ENCODE results near the gene ADAMTS2.

The ADAMTS2 gene

DNA sequence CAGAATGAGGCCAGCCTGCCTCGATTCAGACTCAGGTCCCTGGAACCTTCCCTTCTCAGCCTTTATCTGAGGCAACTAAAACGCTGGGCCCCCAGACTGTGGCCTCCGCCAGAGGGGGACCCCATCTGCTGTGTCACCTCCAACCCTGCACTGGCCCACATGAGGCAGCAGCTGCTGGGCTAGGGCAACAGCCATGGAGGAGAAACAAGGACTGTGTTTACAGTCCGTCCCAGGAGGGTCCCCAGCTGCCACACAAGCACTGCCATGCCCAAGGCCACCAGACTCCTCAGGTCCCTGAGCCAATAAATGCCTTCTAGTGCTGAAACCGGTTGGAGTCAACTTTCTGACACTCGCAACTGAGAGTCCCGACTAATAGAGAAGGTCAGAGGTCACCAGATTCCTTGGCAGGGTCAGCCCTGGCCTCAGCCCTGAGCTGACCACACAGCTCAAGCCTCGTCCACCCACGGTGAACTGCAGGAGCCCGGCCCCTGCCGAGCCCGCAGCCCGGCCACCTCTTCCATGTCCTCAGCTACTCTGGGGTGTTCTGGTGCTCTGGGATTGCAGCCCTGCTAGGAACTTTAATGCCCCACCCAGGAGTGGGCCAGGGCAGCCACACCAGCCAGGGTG, 208.1 kb downstream of the ADAMTS2 start:
- H3K27me3 ChIP-seq (ENCODE audit: control insufficient read depth in 2 of 2, insufficient read depth in 2 of 2, low read length in 2 of 2) = no peaks in the 10 kb centered on the region
- no peaks in the 10 kb centered on the region for H3K36me3 ChIP-seq (ENCODE audit: control insufficient read depth in 2 of 2, insufficient read depth in 2 of 2, low read length in 2 of 2)
- no peaks in the 10 kb centered on the region for H3K9me3 ChIP-seq (ENCODE audit: control insufficient read depth in 2 of 2, low read length in 2 of 2)
- H3K27ac ChIP-seq (ENCODE audit: low read depth in 2 of 2, low read length in 2 of 2) = no peak overlapping the region
- no peak overlapping the region for H3K9ac ChIP-seq (ENCODE audit: low read depth in 1 of 2, low read length in 2 of 2)
- H3K4me1 ChIP-seq (ENCODE audit: control insufficient read depth in 2 of 2, insufficient read depth in 2 of 2, low read length in 2 of 2) = no peaks in the 10 kb centered on the region
- no peak overlapping the region for H3K4me3 ChIP-seq (ENCODE audit: low read length in 2 of 2)

- no peak overlapping the region for H3K4me3 ChIP-seq (ENCODE audit: low read length in 2 of 2)
- H3K9ac ChIP-seq (ENCODE audit: low read depth in 1 of 2, low read length in 2 of 2) = no peak overlapping the region
- no peak overlapping the region for H3K27ac ChIP-seq (ENCODE audit: low read depth in 2 of 2, low read length in 2 of 2)
- no peaks in the 10 kb centered on the region for H3K27me3 ChIP-seq (ENCODE audit: control insufficient read depth in 2 of 2, insufficient read depth in 2 of 2, low read length in 2 of 2)
- no peaks in the 10 kb centered on the region for H3K4me1 ChIP-seq (ENCODE audit: control insufficient read depth in 2 of 2, insufficient read depth in 2 of 2, low read length in 2 of 2)
- H3K9me3 ChIP-seq (ENCODE audit: control insufficient read depth in 2 of 2, low read length in 2 of 2) = no peaks in the 10 kb centered on the region
- H3K36me3 ChIP-seq (ENCODE audit: control insufficient read depth in 2 of 2, insufficient read depth in 2 of 2, low read length in 2 of 2) = no peaks in the 10 kb centered on the region
Observed at GRCh38 chr5:179135441-179136215, 209.6 kb downstream of the ADAMTS2 start.

- H3K4me1 ChIP-seq (ENCODE audit: control insufficient read depth in 2 of 2, insufficient read depth in 2 of 2, low read length in 2 of 2) = no peaks in the 10 kb centered on the region
- H3K4me3 ChIP-seq (ENCODE audit: low read length in 2 of 2) = no peak overlapping the region
- H3K27me3 ChIP-seq (ENCODE audit: control insufficient read depth in 2 of 2, insufficient read depth in 2 of 2, low read length in 2 of 2) = no peaks in the 10 kb centered on the region
- no peaks in the 10 kb centered on the region for H3K9me3 ChIP-seq (ENCODE audit: control insufficient read depth in 2 of 2, low read length in 2 of 2)
- H3K27ac ChIP-seq (ENCODE audit: low read depth in 2 of 2, low read length in 2 of 2) = no peak overlapping the region
- H3K36me3 ChIP-seq (ENCODE audit: control insufficient read depth in 2 of 2, insufficient read depth in 2 of 2, low read length in 2 of 2) = no peaks in the 10 kb centered on the region
- no peak overlapping the region for H3K9ac ChIP-seq (ENCODE audit: low read depth in 1 of 2, low read length in 2 of 2)
Observed at GRCh38 chr5:179135006-179135405, 210.3 kb downstream of the ADAMTS2 start.

- Histone ChIP-seq H3K27me3 (ENCODE audit: control insufficient read depth in 2 of 2, insufficient read depth in 2 of 2, low read length in 2 of 2) (no peaks in the 10 kb centered on the region), H3K9ac (ENCODE audit: low read depth in 1 of 2, low read length in 2 of 2) (no peak overlapping the region), H3K4me1 (ENCODE audit: control insufficient read depth in 2 of 2, insufficient read depth in 2 of 2, low read length in 2 of 2) (no peaks in the 10 kb centered on the region), H3K4me3 (ENCODE audit: low read length in 2 of 2) (no peak overlapping the region), H3K27ac (ENCODE audit: low read depth in 2 of 2, low read length in 2 of 2) (no peak overlapping the region), H3K9me3 (ENCODE audit: control insufficient read depth in 2 of 2, low read length in 2 of 2) (no peaks in the 10 kb centered on the region), H3K36me3 (ENCODE audit: control insufficient read depth in 2 of 2, insufficient read depth in 2 of 2, low read length in 2 of 2) (no peaks in the 10 kb centered on the region)
Observed at GRCh38 chr5:179134511-179134910, 210.8 kb downstream of the ADAMTS2 start.

DNA sequence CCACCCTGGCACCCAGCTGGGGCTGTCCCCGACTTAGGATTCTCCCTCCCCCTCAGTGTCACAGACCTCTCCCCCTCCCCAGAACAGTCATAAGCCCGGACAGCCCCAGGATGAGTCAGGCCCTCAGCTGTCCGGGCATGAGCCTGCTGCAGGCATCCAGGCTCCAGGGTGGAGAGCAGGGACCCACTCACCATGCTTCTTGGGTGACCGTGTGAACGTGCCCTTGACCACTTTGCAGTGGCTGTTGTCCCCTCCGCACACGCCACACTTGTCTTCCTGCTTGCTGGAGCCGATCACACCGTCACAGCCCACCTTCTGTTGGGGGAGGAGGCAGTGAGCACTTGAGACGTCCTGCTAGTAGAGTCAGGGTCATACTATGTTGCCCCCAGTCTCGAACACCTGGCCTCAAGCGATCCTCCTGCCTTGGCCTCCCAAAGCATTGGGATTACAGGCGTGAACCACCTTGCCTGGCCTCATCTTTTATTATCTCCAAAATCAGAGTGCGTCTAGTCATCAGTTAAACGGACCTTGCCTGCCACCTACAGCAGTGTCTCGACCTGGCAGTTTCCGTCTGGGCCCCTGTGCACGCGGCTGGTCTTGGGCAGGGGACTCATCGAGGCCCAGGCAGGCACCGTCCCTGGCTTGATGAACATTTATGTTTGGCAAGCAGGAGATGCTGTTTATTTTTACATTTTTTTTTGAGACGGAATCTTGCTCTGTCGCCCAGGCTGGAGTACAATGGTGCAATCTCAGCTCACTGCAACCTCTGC, 212.5 kb downstream of the ADAMTS2 start:
- Histone ChIP-seq H3K4me3 (ENCODE audit: low read length in 2 of 2) (no peak overlapping the region), H3K9ac (ENCODE audit: low read depth in 1 of 2, low read length in 2 of 2) (no peak overlapping the region), H3K4me1 (ENCODE audit: control insufficient read depth in 2 of 2, insufficient read depth in 2 of 2, low read length in 2 of 2) (no peaks in the 10 kb centered on the region), H3K36me3 (ENCODE audit: control insufficient read depth in 2 of 2, insufficient read depth in 2 of 2, low read length in 2 of 2) (no peaks in the 10 kb centered on the region), H3K27me3 (ENCODE audit: control insufficient read depth in 2 of 2, insufficient read depth in 2 of 2, low read length in 2 of 2) (no peaks in the 10 kb centered on the region), H3K27ac (ENCODE audit: low read depth in 2 of 2, low read length in 2 of 2) (no peak overlapping the region), H3K9me3 (ENCODE audit: control insufficient read depth in 2 of 2, low read length in 2 of 2) (peaks cover 0 to 3% of the 10 kb centered on the region in 2 donors)

DNA sequence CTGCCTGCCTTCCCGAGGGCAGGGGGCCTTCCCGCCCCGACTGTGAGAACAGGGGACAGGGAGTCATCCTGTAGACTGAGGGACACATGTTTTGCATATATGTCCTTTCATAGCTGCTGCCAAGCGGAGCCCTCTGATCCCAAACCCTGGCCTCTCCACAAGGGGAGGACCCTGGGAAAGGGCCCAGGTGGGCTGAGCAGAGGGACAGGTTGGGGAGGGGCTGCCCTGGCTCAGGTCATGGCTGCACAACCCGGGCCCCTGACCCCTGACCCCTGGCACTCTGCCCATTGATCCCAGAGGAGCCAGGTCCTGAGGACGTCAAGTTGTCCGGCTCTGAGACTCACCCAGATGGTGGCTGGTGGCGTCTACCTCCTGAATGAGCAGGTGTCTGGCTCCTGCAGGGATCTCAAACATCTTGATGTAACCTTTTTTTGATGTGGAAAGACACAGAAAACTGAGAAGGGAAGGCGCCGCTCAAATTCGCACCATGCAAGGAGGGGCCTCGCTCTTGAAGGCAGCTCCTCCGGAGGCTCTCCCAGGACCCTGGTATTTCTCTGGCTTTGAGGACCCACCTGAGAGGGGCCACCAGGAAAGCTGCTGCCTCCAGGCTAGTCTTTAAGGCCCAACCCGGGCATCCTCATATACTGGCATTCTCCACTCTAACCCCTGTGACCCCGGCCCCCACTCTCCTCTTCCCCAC, 213.2 kb downstream of the ADAMTS2 start:
- H3K9me3 ChIP-seq (ENCODE audit: control insufficient read depth in 2 of 2, low read length in 2 of 2) = peaks cover 0 to 3% of the 10 kb centered on the region in 2 donors
- H3K9ac ChIP-seq (ENCODE audit: low read depth in 1 of 2, low read length in 2 of 2) = no peak overlapping the region
- H3K27me3 ChIP-seq (ENCODE audit: control insufficient read depth in 2 of 2, insufficient read depth in 2 of 2, low read length in 2 of 2) = no peaks in the 10 kb centered on the region
- H3K4me3 ChIP-seq (ENCODE audit: low read length in 2 of 2) = no peak overlapping the region
- no peak overlapping the region for H3K27ac ChIP-seq (ENCODE audit: low read depth in 2 of 2, low read length in 2 of 2)
- no peaks in the 10 kb centered on the region for H3K4me1 ChIP-seq (ENCODE audit: control insufficient read depth in 2 of 2, insufficient read depth in 2 of 2, low read length in 2 of 2)
- no peaks in the 10 kb centered on the region for H3K36me3 ChIP-seq (ENCODE audit: control insufficient read depth in 2 of 2, insufficient read depth in 2 of 2, low read length in 2 of 2)

GRCh38 chr5:179131321-179131835, 213.9 kb downstream of the ADAMTS2 start:
- no peaks in the 10 kb centered on the region for H3K36me3 ChIP-seq (ENCODE audit: control insufficient read depth in 2 of 2, insufficient read depth in 2 of 2, low read length in 2 of 2)
- H3K27ac ChIP-seq (ENCODE audit: low read depth in 2 of 2, low read length in 2 of 2) = no peak overlapping the region
- peaks cover 0 to 3% of the 10 kb centered on the region in 2 donors for H3K9me3 ChIP-seq (ENCODE audit: control insufficient read depth in 2 of 2, low read length in 2 of 2)
- no peak overlapping the region for H3K9ac ChIP-seq (ENCODE audit: low read depth in 1 of 2, low read length in 2 of 2)
- H3K4me1 ChIP-seq (ENCODE audit: control insufficient read depth in 2 of 2, insufficient read depth in 2 of 2, low read length in 2 of 2) = no peaks in the 10 kb centered on the region
- H3K27me3 ChIP-seq (ENCODE audit: control insufficient read depth in 2 of 2, insufficient read depth in 2 of 2, low read length in 2 of 2) = no peaks in the 10 kb centered on the region
- H3K4me3 ChIP-seq (ENCODE audit: low read length in 2 of 2) = no peak overlapping the region

DNA sequence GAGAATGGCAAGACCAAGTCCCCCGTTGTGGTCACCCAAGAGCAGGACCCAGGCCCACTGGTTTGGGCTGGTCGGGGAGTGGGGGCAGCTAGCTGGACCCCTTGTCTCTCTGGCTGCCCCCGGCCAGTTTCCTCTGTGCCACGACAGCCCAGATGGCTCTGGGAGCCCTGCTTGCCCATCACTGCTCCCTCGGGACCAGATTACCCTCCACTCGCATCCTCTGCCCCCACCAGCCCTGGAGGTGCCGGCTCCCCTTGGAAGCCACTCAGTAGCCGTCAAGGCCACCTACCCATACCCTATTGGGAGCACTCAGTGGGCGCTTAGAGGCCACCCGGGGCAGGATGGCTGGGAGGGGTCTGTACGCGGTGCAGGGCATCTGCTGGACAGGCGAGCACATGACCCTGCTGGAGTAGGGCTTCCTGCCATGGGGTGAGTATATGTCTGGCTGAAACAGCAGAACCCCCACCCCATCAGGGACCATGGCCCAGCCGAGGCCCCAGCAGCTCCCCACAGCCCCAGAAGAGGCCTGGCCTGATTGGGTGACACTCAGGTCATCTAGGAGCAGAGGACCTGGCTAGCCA, 215.1 kb downstream of the ADAMTS2 start:
- Histone ChIP-seq H3K4me1 (ENCODE audit: control insufficient read depth in 2 of 2, insufficient read depth in 2 of 2, low read length in 2 of 2) (no peaks in the 10 kb centered on the region), H3K27me3 (ENCODE audit: control insufficient read depth in 2 of 2, insufficient read depth in 2 of 2, low read length in 2 of 2) (no peaks in the 10 kb centered on the region), H3K4me3 (ENCODE audit: low read length in 2 of 2) (no peak overlapping the region), H3K27ac (ENCODE audit: low read depth in 2 of 2, low read length in 2 of 2) (no peak overlapping the region), H3K9me3 (ENCODE audit: control insufficient read depth in 2 of 2, low read length in 2 of 2) (peaks cover 0 to 3% of the 10 kb centered on the region in 2 donors), H3K9ac (ENCODE audit: low read depth in 1 of 2, low read length in 2 of 2) (no peak overlapping the region), H3K36me3 (ENCODE audit: control insufficient read depth in 2 of 2, insufficient read depth in 2 of 2, low read length in 2 of 2) (no peaks in the 10 kb centered on the region)

- no peaks in the 10 kb centered on the region for H3K4me1 ChIP-seq (ENCODE audit: control insufficient read depth in 2 of 2, insufficient read depth in 2 of 2, low read length in 2 of 2)
- no peak overlapping the region for H3K9ac ChIP-seq (ENCODE audit: low read depth in 1 of 2, low read length in 2 of 2)
- H3K27me3 ChIP-seq (ENCODE audit: control insufficient read depth in 2 of 2, insufficient read depth in 2 of 2, low read length in 2 of 2) = no peaks in the 10 kb centered on the region
- no peaks in the 10 kb centered on the region for H3K36me3 ChIP-seq (ENCODE audit: control insufficient read depth in 2 of 2, insufficient read depth in 2 of 2, low read length in 2 of 2)
- no peak overlapping the region for H3K4me3 ChIP-seq (ENCODE audit: low read length in 2 of 2)
- H3K9me3 ChIP-seq (ENCODE audit: control insufficient read depth in 2 of 2, low read length in 2 of 2) = peaks cover 0 to 3% of the 10 kb centered on the region in 2 donors
- H3K27ac ChIP-seq (ENCODE audit: low read depth in 2 of 2, low read length in 2 of 2) = no peak overlapping the region
Observed at GRCh38 chr5:179129607-179130071, 215.6 kb downstream of the ADAMTS2 start.
